ENCODE measurements around the gene IFITM2.
A peak's percentile ranks its signal among the peaks of the same experiment; 100 is the strongest.

IFITM2 gene

DNA sequence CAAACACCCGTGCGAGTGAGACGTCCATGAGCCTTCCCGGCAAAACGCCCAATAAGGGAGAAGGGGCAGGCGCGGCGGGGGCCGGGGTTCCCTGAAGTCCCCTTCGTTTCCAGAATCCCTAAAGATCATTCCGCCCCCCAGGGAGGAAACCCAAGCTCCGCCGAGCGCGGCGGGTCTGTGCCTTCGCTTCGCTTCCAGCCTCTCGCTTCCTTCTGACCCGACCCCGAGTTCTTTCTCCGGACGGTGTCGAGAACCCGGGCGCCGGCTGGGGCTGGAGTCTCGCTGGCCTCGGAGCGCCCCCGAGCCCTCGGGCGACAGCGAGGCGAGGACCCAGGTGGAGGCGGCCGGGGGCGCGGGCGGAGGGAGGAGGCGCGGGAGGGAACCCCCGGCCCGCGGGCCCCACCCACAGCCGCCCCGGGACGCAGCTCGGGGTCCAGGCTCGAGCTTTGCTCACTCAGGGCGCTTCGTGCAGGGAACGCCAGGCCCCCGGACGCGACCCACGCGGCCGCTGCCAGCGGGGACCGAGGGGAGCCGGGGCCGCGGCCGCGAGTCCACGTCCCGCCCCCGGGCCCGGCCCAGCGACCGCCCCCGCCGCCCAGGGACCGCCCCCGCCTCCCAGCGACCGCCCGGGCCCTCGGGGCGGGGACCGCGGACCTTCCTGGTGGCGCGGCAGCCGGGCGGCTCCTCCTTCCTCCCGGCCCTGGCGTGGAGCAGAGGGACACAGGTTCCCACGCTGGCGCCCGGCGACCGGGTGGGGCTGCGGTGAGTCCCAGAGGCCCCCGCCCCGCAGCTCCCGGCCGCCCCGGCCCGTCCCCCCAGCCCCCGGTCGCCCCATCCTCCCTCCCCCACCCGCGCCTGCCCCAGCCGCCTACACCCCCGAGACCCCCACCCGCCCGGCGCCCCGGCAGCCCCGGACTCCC is 18.9 kb upstream of the IFITM2 start, which contains the start of gene PGGHG:
TSS of gene PGGHG (plus strand) at position 649 of the 920 bp plus-strand sequence. CDS start 691 bp downstream, outside the sequence.
- TF ChIP-seq GLIS2 (tag by site-specific recombination; IDR thresholded peaks at IDR 0.05), result 0 out of 2 replicates have a peak, but pooled peaks have one; percentile 16
- TF ChIP-seq ZIC2 (tag by site-specific recombination; IDR thresholded peaks at IDR 0.05), result no peak
- TF ChIP-seq, protein P1, sequence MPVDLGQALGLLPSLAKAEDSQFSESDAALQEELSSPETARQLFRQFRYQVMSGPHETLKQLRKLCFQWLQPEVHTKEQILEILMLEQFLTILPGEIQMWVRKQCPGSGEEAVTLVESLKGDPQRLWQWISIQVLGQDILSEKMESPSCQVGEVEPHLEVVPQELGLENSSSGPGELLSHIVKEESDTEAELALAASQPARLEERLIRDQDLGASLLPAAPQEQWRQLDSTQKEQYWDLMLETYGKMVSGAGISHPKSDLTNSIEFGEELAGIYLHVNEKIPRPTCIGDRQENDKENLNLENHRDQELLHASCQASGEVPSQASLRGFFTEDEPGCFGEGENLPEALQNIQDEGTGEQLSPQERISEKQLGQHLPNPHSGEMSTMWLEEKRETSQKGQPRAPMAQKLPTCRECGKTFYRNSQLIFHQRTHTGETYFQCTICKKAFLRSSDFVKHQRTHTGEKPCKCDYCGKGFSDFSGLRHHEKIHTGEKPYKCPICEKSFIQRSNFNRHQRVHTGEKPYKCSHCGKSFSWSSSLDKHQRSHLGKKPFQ (tag by site-specific recombination; IDR thresholded peaks at IDR 0.05), result no peak
- no peak for TF ChIP-seq ZNF266 (tag by site-specific recombination; IDR thresholded peaks at IDR 0.05; ENCODE audit: low read depth)
- TF ChIP-seq ZNF211 (tag by site-specific recombination; IDR thresholded peaks at IDR 0.05; ENCODE audit: low read depth), result no peak
- peak; percentile 41; the same call in 1 of the 2 replicates for TF ChIP-seq ZNF335 (tag by site-specific recombination; conservative IDR thresholded peaks at IDR 0.05)
- no peak for TF ChIP-seq ZNF561 (tag by site-specific recombination; IDR thresholded peaks at IDR 0.05; ENCODE audit: borderline replicate concordance)
- no peak for TF ChIP-seq ZBTB48 (tag by site-specific recombination; IDR thresholded peaks at IDR 0.05)
- no peak for TF ChIP-seq GLIS1 (tag by site-specific recombination; IDR thresholded peaks at IDR 0.05)
- TF ChIP-seq ZNF596 (tag by site-specific recombination; IDR thresholded peaks at IDR 0.05), result no peak
- no peak for TF ChIP-seq ZNF16 (tag by site-specific recombination; IDR thresholded peaks at IDR 0.05; ENCODE audit: low read depth)
- TF ChIP-seq ZNF654 (tag by site-specific recombination; IDR thresholded peaks at IDR 0.05; ENCODE audit: low read depth), result no peak
- TF ChIP-seq ZBTB20 (tag by site-specific recombination; IDR thresholded peaks at IDR 0.05), result 0 out of 2 replicates have a peak, but pooled peaks have one; percentile 21
- TF ChIP-seq ZNF394 (tag by site-specific recombination; IDR thresholded peaks at IDR 0.05; ENCODE audit: borderline replicate concordance), result no peak
- no peak for TF ChIP-seq SCRT2 (tag by site-specific recombination; IDR thresholded peaks at IDR 0.05)
- TF ChIP-seq, protein P2, sequence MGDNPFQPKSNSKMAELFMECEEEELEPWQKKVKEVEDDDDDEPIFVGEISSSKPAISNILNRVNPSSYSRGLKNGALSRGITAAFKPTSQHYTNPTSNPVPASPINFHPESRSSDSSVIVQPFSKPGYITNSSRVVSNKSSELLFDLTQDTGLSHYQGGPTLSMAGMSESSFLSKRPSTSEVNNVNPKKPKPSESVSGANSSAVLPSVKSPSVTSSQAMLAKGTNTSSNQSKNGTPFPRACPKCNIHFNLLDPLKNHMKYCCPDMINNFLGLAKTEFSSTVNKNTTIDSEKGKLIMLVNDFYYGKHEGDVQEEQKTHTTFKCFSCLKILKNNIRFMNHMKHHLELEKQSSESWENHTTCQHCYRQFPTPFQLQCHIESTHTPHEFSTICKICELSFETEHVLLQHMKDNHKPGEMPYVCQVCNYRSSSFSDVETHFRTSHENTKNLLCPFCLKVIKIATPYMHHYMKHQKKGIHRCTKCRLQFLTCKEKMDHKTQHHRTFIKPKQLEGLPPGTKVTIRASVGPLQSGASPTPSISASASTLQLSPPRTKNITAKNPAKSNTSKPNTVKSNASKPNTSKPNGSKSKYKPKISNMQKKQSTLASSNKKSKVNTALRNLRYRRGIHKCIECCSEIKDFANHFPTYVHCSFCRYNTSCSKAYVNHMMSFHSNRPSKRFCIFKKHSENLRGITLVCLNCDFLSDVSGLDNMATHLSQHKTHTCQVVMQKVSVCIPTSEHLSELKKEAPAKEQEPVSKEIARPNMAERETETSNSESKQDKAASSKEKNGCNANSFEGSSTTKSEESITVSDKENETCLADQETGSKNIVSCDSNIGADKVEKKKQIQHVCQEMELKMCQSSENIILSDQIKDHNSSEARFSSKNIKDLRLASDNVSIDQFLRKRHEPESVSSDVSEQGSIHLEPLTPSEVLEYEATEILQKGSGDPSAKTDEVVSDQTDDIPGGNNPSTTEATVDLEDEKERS (tag by site-specific recombination; IDR thresholded peaks at IDR 0.05), result no peak
- no peak for TF ChIP-seq ZNF792 (tag by site-specific recombination; IDR thresholded peaks at IDR 0.05)
- TF ChIP-seq ZFP3 (tag by site-specific recombination; IDR thresholded peaks at IDR 0.05; ENCODE audit: low read depth), result no peak
- TF ChIP-seq GFI1B (tag by site-specific recombination; IDR thresholded peaks at IDR 0.05), result no peak
- TF ChIP-seq, protein P3, sequence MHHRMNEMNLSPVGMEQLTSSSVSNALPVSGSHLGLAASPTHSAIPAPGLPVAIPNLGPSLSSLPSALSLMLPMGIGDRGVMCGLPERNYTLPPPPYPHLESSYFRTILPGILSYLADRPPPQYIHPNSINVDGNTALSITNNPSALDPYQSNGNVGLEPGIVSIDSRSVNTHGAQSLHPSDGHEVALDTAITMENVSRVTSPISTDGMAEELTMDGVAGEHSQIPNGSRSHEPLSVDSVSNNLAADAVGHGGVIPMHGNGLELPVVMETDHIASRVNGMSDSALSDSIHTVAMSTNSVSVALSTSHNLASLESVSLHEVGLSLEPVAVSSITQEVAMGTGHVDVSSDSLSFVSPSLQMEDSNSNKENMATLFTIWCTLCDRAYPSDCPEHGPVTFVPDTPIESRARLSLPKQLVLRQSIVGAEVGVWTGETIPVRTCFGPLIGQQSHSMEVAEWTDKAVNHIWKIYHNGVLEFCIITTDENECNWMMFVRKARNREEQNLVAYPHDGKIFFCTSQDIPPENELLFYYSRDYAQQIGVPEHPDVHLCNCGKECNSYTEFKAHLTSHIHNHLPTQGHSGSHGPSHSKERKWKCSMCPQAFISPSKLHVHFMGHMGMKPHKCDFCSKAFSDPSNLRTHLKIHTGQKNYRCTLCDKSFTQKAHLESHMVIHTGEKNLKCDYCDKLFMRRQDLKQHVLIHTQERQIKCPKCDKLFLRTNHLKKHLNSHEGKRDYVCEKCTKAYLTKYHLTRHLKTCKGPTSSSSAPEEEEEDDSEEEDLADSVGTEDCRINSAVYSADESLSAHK (tag by site-specific recombination; IDR thresholded peaks at IDR 0.05), result no peak
- TF ChIP-seq, protein P4, sequence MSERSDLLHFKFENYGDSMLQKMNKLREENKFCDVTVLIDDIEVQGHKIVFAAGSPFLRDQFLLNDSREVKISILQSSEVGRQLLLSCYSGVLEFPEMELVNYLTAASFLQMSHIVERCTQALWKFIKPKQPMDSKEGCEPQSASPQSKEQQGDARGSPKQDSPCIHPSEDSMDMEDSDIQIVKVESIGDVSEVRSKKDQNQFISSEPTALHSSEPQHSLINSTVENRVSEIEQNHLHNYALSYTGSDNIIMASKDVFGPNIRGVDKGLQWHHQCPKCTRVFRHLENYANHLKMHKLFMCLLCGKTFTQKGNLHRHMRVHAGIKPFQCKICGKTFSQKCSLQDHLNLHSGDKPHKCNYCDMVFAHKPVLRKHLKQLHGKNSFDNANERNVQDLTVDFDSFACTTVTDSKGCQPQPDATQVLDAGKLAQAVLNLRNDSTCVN (tag by site-specific recombination; optimal IDR thresholded peaks at IDR 0.05), result peak; percentile 29
- no peak for TF ChIP-seq ZNF747 (tag by site-specific recombination; IDR thresholded peaks at IDR 0.05)
- H3K36me3 ChIP-seq (ENCODE audit: control insufficient read depth in 2 of 2, insufficient read depth in 1 of 2, low read length in 2 of 2), result peaks cover 0 to 24% of the 10 kb centered on the region in 2 experiments; a peak in 1 of 3 replicates
- H3K27ac ChIP-seq (ENCODE audit: extremely low read depth, low read depth, low read length), result no peak within 1 kb of the TSS; the same call in 1 of the 2 replicates
- ChIA-PET CTCF (interaction anchor here (0.6 to 2.0 kb wide), 4 partner anchors 16 to 38 kb away, joined by 3 to 9 read pairs (median 5); no protein-coding TSS in a partner anchor), POLR2A (interaction anchor here (1.5 kb wide), 1 partner anchor 118 kb away, joined by 3 read pairs; no protein-coding TSS in a partner anchor)
- no peaks in the 10 kb centered on the region for H3K9me3 ChIP-seq (ENCODE audit: control insufficient read depth, insufficient read depth, low read depth, low read length)
- no peaks in the 10 kb centered on the region for H3K4me1 ChIP-seq (ENCODE audit: control insufficient read depth, insufficient read depth, low read length)
- peak within 1 kb of the TSS; percentile 45 for H3K4me3 ChIP-seq (ENCODE audit: low read depth, low read length)
